Liver (tissue), 3 donors: ENCODE measurements around the gene FUOM.

Source experiments
- CTCF ChIP-seq: fragments of 150-350 bp; IDR thresholded peaks from 2 replicates; pipeline ENCODE4 v1.5.1; 2017; ENCODE audit warnings: improper control_type of control experiment, low read depth, low read length; ENCODE audit not compliant: missing input control
- REST ChIP-seq: IDR thresholded peaks from 2 replicates; pipeline ENCODE4 v1.6.1; 2016; ENCODE audit warnings: antibody characterized with exemption, mild to moderate bottlenecking
- SP1 ChIP-seq: IDR thresholded peaks from 2 replicates; pipeline ENCODE4 v1.6.1; 2018; ENCODE audit warnings: antibody characterized with exemption, mild to moderate bottlenecking
- YY1 ChIP-seq: IDR thresholded peaks from 2 replicates; pipeline ENCODE4 v1.6.1; 2016; ENCODE audit warnings: antibody characterized with exemption, mild to moderate bottlenecking
- donor health status: healthy.
- donor health status: healthy.

- peak; percentile 97 for TF ChIP-seq SP1
- TF ChIP-seq CTCF, result no peak
- TF ChIP-seq YY1, result peak; percentile 70
- peak; percentile 85 for TF ChIP-seq REST
Measured at GRCh38 chr10:133359972-133360610, 2.3 kb upstream of the FUOM start.
